Lower lobe of right lung (tissue), 2 donors: ENCODE results near the gene USP21. TPM values are rescaled to one million over a fixed set of nuclear protein-coding genes. Genes with fewer than 3 reads are reported as not detected.

Source experiments
- ATAC-seq, 2 donors: fragments of 200-7000 bp; cut with Tn5 transposase; one replicate each; pipeline ENCODE4 v1.9.1; 2020 to 2022; ENCODE audit warnings: mild to moderate bottlenecking in 2 of 2, moderate library complexity in 2 of 2
- DNase-seq: peaks from one replicate; pipeline ENCODE4 v3.0.0-alpha.2; 2020
- H3K27ac ChIP-seq: fragments of 200-600 bp; one replicate; pipeline ENCODE4 v1.8.0; 2022
- H3K27me3 ChIP-seq: fragments of 200-600 bp; one replicate; pipeline ENCODE4 v1.8.0; 2022; ENCODE audit warnings: low read depth
- H3K36me3 ChIP-seq: fragments of 200-600 bp; one replicate; pipeline ENCODE4 v1.8.0; 2022; ENCODE audit warnings: mild to moderate bottlenecking
- H3K4me1 ChIP-seq: fragments of 200-600 bp; one replicate; pipeline ENCODE4 v1.8.0; 2022
- H3K4me3 ChIP-seq: fragments of 200-600 bp; one replicate; pipeline ENCODE4 v1.8.0; 2022; ENCODE audit warnings: mild to moderate bottlenecking
- H3K9me3 ChIP-seq: fragments of 200-600 bp; one replicate; pipeline ENCODE4 v1.8.0; 2022
- CTCF ChIP-seq: fragments of 200-600 bp; IDR thresholded peaks from one replicate; pipeline ENCODE4 v1.8.0; 2022; ENCODE audit warnings: antibody characterized with exemption, mild to moderate bottlenecking
- intact Hi-C: fragments of 100-400 bp; cut with DNase I; formaldehyde crosslinking; loops from one replicate; pipeline ENCODE4 v1.11.0; 2022
- total RNA-seq: library from RNA; stranded (reverse); fragmentation: NEBNext Ultra II Directional; extraction: Animal tissue kit (Norgen Biotek cat#: 25700); gene quantifications from one replicate; pipeline ENCODE4 v1.2.1, GENCODE V29; 2021
- donor health status: DM: no; HTN: yes; CAD: no; lungs with severe emphysema.

Gene USP21
- total RNA-seq, 1 donor from 2014 or later, result 32.2 TPM

GRCh38 chr1:161185282-161185682, 26.0 kb downstream of the USP21 start:
- Histone ChIP-seq H3K9me3 (no peaks in the 10 kb centered on the region), H3K27ac (peak overlapping the region; percentile 73), H3K27me3 (no peaks in the 10 kb centered on the region), H3K36me3 (no peaks in the 10 kb centered on the region), H3K4me3 (no peak overlapping the region), H3K4me1 (peaks cover 47% of the 10 kb centered on the region)
- DNase-seq, result peak; percentile 74
- ATAC-seq, result peak; percentile 82 to 90
- TF ChIP-seq CTCF, result no peak
- intact Hi-C loops, result no loop called here

- Histone ChIP-seq H3K4me1 (peaks cover 47% of the 10 kb centered on the region), H3K27ac (peak overlapping the region; percentile 73), H3K27me3 (no peaks in the 10 kb centered on the region), H3K4me3 (no peak overlapping the region), H3K36me3 (no peaks in the 10 kb centered on the region), H3K9me3 (no peaks in the 10 kb centered on the region)
- intact Hi-C loops, result no loop called here
- DNase-seq (no peak), ATAC-seq (peak; percentile 59 to 68)
- TF ChIP-seq CTCF, result no peak
Observed at GRCh38 chr1:161185732-161186311, 26.5 kb downstream of the USP21 start.

- no peaks in the 10 kb centered on the region for H3K27me3 ChIP-seq
- H3K27ac ChIP-seq, result no peak overlapping the region
- ATAC-seq, result no peak
- DNase-seq, result no peak
- no peaks in the 10 kb centered on the region for H3K9me3 ChIP-seq
- peaks cover 7% of the 10 kb centered on the region for H3K36me3 ChIP-seq
- intact Hi-C loops, result no loop called here
- H3K4me3 ChIP-seq, result no peak overlapping the region
- TF ChIP-seq CTCF, result no peak
- peaks cover 50% of the 10 kb centered on the region for H3K4me1 ChIP-seq
Observed at GRCh38 chr1:161187311-161187710, 28.0 kb downstream of the USP21 start.

- no peak for ATAC-seq
- no peaks in the 10 kb centered on the region for H3K9me3 ChIP-seq
- intact Hi-C loops, result no loop called here
- no peaks in the 10 kb centered on the region for H3K27me3 ChIP-seq
- H3K4me1 ChIP-seq, result peaks cover 51% of the 10 kb centered on the region
- H3K27ac ChIP-seq, result no peak overlapping the region
- no peak for TF ChIP-seq CTCF
- no peak for DNase-seq
- H3K4me3 ChIP-seq, result no peak overlapping the region
- H3K36me3 ChIP-seq, result peaks cover 7% of the 10 kb centered on the region
Observed at GRCh38 chr1:161188381-161188780, 29.1 kb downstream of the USP21 start.

- Histone ChIP-seq H3K4me3 (no peak overlapping the region), H3K27ac (no peak overlapping the region), H3K4me1 (peaks cover 49% of the 10 kb centered on the region), H3K9me3 (no peaks in the 10 kb centered on the region), H3K27me3 (no peaks in the 10 kb centered on the region), H3K36me3 (peaks cover 7% of the 10 kb centered on the region)
- ATAC-seq (no peak), DNase-seq (no peak)
- intact Hi-C loops, result no loop called here
- TF ChIP-seq CTCF, result no peak
Observed at GRCh38 chr1:161189036-161189435, 29.7 kb downstream of the USP21 start.
